ENCODE data around the gene NKX6-1. TPM values are rescaled to one million over a fixed set of nuclear protein-coding genes. Genes with fewer than 3 reads are reported as not detected.

Gene NKX6-1
- total and polyA plus RNA-seq, 9 of the 15 experiments (the other 6 are each of a cell fraction or from before 2014, with no cell fraction given), result not detected

GRCh38 chr4:84493092-84493850 is 5.8 kb downstream of the NKX6-1 start:
- H3K9ac ChIP-seq (ENCODE audit: insufficient read depth in 1 of 2, low read depth in 2 of 2, low read length in 2 of 2), result peak overlapping the region in 1 of 2 experiments; percentile 36; a peak in 1 of 4 replicates
- 13% methylated on average over 34 of the region's 62 CpGs for WGBS (ENCODE audit: insufficient coverage, low coverage, missing lambda C conversion rate)
- H3K4me2 ChIP-seq (ENCODE audit: insufficient read depth, low read length), result no peak overlapping the region
- TF ChIP-seq ZZZ3 (IDR thresholded peaks at IDR 0.05), result no peak
- no peak for TF ChIP-seq PBX2 (CRISPR knock-in tag; IDR thresholded peaks at IDR 0.05; ENCODE audit: low read depth)
- no peak for TF ChIP-seq PBX2 (tag; conservative IDR thresholded peaks at IDR 0.05; ENCODE audit: low read depth)
- peak in 2 of 3 experiments; percentile 9 to 11; a peak in 2 of 6 replicates for TF ChIP-seq CTCF (IDR thresholded peaks at IDR 0.05 in 2 of 3, conservative IDR thresholded peaks at IDR 0.05 in 1 of 3; ENCODE audit: insufficient read depth in 2 of 3, low read depth in 1 of 3, low read length in 3 of 3)
- no peak for TF ChIP-seq ZNF740 (CRISPR knock-in tag; IDR thresholded peaks at IDR 0.05)
- no peak for TF ChIP-seq ZNF740 (tag; IDR thresholded peaks at IDR 0.05)
- TF ChIP-seq RFX1 (IDR thresholded peaks at IDR 0.05), result peak; percentile 30; the same call in 1 of the 2 replicates
- no peaks in the 10 kb centered on the region for H4K20me1 ChIP-seq (replicated peaks; ENCODE audit: control insufficient read depth, insufficient read depth, low read length)
- BruUV-seq (replicated peaks), result no TSS peak
- DNase-seq (ENCODE audit: extremely low read depth in 1 of 4, low spot score in 3 of 4) (peak in 1 of 4 experiments; percentile 22), ATAC-seq (peak; percentile 62), FAIRE-seq (no peak)
- no peak overlapping the region for H3K27ac ChIP-seq (ENCODE audit: extremely low read depth, low read depth, low read length)
- H3K4me3 ChIP-seq, result no peak overlapping the region
- intact Hi-C loops (cut with micrococcal nuclease), result no loop called here
- peaks cover 0 to 23% of the 10 kb centered on the region in 2 experiments; a peak in 2 of 5 replicates for H3K4me1 ChIP-seq (replicated peaks in 1 of 2; ENCODE audit: control insufficient read depth in 2 of 2, insufficient read depth in 2 of 2, low read length in 2 of 2)
- H3K79me2 ChIP-seq (ENCODE audit: control insufficient read depth, insufficient read depth, low read length), result no peaks in the 10 kb centered on the region
- no peaks in the 10 kb centered on the region for H3K9me3 ChIP-seq (replicated peaks; ENCODE audit: control insufficient read depth, insufficient read depth, low read depth, low read length)
- ChIA-PET CTCF (ENCODE audit: low intra/inter-chr PET ratio) (no interaction called here), POLR2A (no interaction called here)
- in situ Hi-C loops (cut with MboI), result no loop called here
- H3K27me3 ChIP-seq (ENCODE audit: control insufficient read depth in 2 of 2, insufficient read depth in 2 of 2, low read length in 2 of 2), result peaks cover 24 to 46% of the 10 kb centered on the region in 2 experiments; a peak in 4 of 5 replicates
- no peaks in the 10 kb centered on the region for H3K9me1 ChIP-seq (ENCODE audit: control insufficient read depth, insufficient read depth, low read length)
- no peaks in the 10 kb centered on the region for H3K36me3 ChIP-seq (ENCODE audit: control insufficient read depth, insufficient read depth, low read length)
- peak overlapping the region; percentile 32; the same call in 1 of the 2 replicates for H2AFZ ChIP-seq (ENCODE audit: low read depth, low read length)
